Activated CD4-positive, CD25-positive, alpha-beta regulatory T cell treated with anti-CD3 and anti-CD28 coated beads, Interleukin-2, amount 50 U/mL, for 16 hours (primary cell): ENCODE data around the gene DCTN5.
"Not testable (repeated sequence)": the region's sequence is repeated elsewhere in the genome, so short reads cannot be mapped to it uniquely, and the experiment has no call there.

Experiments used
- DNase-seq: peaks from one replicate; pipeline ENCODE4 v3.0.0-alpha.2; 2020; ENCODE audit warnings: low read depth, low spot score

The DCTN5 gene

DNA sequence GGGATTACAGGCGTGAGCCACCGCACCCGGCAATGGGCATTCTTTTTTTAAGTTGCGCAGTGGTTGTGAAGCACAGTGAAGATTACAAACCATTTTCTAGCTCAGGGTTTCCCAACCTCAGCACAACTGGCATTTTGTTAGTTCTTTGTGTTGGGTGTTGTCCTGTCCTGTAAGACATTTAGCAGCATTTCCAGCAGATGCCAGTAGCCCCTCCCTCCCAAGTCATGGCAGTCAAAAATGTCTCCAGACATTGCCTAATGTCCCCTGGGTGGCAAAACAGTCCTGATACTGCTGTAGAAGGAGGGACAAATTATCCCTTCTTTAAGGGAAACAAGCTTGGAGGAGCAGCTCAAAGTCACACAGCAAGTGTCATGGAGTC is 53.0 kb downstream of the DCTN5 start:
- no peak for DNase-seq

DNA sequence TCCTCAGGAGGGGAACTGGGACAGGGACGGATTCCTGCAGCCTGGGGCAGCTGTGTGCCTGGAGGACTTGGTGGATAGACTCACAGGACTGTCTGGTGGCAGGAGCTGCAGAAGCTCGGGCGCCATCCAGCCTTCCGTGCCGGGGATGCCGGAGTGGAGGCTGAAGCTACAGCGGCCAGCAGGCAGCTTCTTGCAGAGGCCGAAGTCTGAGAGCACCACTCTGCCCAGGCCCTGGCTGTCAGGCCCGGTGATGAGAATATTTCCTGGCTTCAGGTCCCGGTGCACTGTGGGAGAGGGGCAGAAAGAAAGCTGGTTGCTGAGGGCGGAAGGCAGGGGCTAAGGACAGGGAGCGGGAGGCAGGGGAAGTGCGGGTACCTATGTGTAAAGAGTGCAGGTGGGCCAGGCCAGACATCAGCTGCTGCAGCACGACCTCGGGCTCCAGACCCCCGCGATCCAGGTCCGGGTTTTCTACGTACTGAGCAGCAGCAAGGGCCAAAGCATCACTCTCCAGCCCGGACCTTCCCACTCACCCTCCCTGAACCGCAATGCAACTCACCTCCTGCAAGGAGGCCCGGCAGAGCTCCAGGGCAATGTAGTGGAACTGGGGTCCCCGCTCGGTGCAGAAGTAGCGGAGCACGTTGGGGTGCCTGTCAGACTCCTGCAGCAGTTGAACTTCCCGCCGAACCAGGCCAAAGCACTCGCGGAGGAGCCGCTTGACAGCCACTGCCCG is 53.5 kb downstream of the DCTN5 start:
- no peak for DNase-seq

DNA sequence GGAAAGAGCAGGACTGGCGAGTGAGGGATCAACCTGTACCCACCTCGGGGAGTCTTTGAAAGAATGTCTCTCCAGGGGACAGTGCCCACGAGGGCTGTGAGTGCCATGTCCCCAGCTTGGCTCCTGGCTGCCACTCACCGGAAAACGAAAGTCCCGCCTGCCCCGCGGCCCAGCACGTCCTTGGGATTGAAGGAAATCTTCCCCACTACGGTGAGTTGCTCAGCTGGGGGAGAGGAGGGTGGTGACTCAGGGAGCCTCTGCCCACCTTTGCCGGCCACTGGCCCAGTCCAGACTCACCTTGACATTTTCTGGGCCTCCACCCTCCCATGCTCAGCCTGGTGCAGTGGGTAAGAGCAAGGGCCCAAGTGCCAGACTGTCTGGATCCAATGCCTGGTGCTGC is 54.5 kb downstream of the DCTN5 start:
- DNase-seq, result no peak

DNA sequence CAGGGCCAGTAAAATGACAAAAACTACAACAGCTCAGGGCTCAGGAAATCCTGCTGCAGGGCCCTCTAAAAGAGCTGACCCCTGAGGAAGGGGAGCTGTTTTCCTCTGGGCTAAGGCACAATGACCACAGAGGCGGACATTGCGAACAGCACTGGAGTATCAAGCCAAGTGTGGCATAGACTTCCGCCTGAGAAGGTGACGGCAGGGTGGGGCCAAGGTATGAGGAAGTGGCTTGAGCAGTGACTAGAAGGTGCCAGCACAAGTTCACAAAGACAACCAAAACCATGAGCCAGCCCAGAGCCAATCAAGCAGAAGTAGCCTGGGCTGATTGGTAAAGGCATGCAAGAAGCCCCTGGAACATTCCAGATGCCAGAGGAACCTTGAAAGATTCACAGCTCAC is 57.8 kb downstream of the DCTN5 start:
- no peak for DNase-seq

DNA sequence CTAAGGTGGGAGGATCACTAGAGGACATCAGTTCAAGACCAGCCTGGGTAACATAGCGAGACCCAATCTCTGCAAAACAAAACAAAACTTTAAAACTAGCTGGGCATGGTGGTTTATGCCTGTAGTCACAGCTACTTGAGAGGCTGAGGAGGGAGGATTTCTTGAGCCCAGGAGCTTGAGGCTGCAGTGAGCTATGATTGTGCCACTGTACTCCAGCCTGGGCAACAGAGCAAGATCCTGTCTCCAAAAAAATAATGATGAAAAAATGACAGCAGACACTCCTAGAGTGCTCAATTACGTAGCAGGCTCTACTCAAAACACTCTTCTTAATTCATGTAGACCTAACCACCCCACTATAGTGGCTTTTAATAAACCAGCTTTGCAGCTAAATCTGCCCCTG is 58.8 kb downstream of the DCTN5 start:
- no peak for DNase-seq

DNA sequence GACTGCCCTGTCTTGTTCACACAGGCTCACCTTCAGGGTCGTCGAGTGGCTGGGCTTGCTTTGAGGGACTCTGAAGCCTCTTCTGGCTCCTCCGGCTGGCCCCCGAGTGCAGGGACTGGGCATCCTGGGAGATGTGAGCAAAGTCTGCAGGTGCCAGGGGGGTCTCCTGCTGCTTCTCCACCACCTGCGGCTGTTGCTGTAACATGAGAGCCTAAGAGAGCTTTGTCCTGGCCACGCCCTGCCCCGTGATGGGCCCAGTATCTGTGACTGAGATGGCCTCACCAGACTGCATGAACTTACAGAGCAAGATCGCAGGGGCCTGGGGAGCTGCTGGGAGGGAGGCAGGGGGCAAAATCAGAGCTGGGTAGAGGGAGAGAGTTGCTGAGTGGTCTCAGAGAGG is 59.2 kb downstream of the DCTN5 start:
- DNase-seq, result no peak

DNA sequence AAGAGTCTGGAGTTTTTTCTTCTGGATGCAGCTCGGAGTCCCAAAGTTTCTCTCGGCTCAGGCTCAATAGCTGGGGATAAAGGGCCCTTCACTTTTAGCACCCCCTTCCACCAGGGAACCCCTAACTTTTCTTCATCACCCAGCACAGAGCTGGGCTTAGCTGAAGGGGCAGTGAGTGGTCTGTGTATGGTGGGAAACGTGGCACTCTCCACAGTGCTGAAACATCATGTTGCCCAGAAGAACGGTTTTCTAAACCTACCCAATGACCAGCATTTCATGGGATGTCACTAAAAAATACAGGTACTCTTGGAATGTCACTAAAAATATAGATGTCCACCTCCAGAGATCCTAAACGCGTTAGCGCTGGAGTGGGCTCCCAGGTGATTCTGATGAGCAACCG is 59.8 kb downstream of the DCTN5 start:
- DNase-seq, result no peak

DNA sequence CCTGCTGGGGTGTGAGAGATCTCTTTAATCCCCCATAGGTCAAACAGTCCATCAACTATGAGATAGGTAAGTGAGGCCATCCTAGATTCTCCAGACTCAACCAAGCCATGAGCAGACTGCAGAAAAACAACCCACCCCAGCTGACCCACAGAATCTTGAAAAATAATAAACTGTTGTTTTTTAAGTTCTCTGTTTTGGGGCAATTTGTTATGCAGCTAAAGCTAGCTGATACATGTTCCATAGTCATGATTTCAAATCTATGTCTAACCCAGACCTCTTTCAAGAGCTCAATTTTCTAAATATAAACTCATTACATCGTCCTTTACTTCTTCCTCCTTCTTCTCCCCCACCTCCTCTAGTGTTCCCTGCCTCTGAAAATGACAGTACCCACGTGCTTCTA is 61.7 kb downstream of the DCTN5 start:
- no peak for DNase-seq

DNA sequence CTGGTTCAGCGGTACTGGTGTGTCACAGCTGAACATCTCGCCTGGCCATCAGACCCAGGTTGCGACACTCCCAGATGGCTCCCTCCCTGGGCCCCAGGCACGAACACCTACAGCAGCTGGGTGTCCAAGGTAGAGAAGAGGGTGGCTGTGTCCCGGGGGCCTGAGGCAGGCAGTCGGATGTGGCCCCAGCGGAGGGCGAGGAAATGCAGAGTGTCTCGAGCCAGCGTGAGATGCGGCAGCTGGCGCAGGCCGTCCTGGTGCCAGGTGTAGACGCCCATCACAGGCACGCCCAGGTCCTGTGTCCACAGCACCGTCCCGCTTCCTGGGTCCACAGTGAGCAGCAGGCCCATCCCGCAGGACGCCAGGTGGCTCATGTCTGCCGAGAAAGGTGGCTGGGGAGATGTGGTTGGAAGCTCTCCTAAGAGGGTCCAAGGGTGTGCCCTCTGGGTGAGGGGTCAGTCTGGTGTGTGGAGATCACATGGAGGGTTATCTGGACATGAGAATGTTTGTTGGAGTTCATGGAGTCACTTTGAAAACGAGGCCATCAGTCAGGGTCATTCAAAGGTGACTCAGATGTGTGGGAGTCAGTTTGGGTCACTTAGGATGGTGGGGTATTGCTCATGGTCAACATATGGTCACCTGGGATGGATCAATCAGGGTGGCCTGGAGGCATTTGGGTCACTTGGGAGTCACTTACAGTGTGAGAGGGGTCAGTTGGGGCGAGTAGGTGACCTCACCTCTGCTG is 63.7 kb downstream of the DCTN5 start:
- no peak for DNase-seq

DNA sequence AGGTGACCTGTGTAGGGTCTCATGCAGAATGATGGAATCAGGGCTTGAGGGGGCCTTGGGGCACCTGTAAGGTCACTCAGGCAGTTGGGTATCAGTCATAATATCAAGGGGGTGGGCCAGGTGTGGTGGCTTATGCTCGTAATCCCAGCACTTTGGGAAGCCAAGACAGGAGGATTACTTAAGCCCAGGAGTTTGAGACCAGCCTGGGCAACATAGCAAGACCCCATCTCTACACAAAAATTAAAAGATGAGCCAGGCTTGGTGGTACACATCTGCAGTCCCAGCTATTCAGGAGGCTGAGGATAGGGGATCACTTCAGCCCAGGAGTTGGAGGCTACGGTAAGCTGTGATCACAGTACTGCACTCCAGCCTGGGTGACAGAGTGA is 64.2 kb downstream of the DCTN5 start:
- no peak for DNase-seq

DNA sequence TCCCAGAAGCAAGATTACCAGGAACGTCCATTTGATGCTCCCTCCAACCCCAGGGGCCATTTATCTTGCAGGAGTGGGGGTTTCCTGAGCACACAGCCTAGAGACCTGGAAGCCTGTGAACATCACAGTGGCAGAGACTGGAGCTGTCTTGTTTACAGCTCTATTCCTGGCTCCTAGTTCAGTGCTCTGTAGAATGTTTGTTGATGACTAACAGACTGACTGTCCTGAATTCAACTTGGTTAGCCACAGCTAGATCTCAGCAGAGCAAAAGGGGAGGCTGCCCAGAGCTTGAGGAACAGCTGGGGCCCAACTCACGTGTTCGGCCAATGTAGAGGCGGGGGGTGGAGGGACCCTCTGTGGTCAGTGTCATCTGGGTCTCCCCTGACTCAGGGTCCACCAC is 65.2 kb downstream of the DCTN5 start:
- no peak for DNase-seq

DNA sequence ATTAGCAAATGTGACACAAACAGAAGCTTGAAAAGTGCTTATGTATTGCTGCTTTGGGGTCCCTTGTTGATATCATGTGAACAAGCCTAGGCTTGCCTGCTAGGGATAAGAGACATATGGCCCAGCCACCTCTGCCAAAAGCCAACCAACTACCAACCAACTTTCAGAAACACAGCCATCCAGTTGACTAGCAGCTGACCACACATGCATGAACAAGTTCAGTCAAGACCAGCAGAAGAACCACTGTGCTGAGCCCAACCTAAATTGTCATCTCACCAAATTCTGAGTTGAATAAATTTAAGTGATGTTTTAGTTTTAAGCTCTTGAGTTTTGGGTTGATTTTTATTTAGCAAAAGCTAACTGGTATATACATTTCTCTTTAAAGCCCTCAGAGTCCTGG is 68.3 kb downstream of the DCTN5 start:
- DNase-seq, result no peak

DNA sequence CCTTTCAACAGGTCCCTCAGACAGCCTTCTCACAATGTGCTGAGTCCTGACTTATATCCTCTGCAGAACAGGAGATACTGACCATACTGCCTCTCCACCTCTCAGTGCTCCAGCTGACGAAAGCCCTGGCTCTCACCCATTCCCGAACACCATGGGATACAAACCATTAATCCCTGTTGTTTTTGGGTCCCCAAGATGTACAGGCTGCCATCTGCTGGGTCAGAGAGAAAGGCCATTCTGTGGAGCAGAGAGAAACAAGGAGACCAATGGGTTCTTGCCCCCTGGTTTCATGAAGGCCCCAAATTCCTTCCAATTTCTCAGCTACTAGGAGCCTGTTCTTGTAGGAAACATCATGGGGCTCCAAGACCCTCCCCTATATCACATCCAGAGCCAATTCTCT is 68.7 kb downstream of the DCTN5 start:
- DNase-seq, result no peak

DNA sequence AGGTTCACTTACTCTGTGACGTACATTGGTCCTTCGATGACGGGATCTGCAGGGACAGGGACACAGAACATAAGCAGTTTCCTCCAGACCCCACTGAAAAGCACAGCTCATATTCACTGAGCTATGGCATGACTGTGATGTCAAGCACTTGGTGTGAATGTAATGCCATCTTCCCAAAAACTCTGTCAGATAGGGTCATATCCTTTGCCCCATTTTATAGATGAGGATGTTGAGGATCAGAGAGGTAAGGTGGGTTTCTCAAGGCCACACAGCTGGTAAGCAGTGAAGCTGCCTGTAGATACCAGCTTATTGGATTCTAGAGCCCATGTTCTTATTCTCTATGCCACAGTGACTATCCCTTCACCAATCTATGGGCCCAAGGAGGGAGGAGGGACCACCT is 69.2 kb downstream of the DCTN5 start:
- DNase-seq, result no peak

DNA sequence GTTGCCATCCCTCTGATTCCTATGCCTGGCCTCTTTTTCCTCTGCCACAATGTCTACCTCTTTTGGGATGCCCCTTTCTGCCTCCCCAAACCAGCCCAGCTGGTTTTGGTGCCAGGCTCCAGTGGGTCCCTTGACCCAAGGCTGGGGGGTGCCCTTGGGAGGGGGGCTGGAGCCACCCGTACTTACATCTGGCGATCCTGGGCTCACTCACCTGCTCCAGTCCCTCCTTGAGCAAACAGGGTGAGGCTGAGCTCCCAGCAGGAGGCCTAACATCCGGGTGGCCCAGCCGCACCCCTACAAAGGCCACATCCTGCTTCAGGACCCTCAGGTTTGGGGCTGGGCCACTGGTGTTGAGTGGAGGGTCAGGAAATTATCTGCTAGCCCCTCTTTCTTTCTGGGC is 70.5 kb downstream of the DCTN5 start:
- no peak for DNase-seq

DNA sequence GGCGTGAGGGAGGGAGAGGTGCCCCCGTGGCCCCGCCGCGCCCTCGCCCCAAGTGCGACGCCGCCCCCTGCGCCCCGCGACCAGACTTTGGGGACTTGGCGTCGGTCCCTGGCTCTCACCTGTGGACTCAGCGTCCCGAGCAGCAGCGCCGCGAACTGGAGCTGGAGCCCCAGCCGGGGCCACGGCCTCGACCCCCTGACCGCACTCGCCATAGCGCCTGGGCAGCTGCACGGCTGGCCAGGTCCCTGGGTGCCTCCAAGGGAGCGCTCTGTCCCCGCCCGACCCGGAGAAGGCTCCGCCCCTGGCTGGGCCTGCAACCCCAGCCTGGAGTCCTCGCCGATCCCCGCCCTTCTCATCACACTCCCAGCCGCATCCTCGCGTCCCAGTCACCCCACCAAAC is 71.7 kb downstream of the DCTN5 start, which contains the start of gene ERN2:
TSS of gene ERN2 (minus strand) at position 247 of the 400 bp plus-strand sequence. CDS start at position 212, 35 bp downstream.
- no peak for DNase-seq

DNA sequence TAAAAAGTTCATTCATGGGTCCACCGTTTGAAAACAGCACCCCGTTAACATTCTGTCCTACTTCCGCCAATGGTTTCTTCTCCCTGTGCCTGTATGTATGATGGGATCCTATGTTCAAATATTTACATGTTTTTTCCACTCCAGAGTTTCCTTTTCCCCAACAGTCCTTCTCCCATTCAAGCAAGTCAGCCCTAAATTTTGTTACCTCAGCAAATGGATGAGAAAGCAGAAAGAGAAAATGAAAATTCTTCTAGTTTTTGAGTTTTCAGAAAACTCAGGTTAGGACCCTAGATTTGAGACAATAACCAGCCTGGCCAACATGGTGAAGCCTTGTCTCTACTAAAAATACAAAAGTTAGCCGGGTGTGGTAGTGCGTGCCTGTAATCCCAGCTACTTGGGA is 75.2 kb downstream of the DCTN5 start:
- DNase-seq, result no peak

DNA sequence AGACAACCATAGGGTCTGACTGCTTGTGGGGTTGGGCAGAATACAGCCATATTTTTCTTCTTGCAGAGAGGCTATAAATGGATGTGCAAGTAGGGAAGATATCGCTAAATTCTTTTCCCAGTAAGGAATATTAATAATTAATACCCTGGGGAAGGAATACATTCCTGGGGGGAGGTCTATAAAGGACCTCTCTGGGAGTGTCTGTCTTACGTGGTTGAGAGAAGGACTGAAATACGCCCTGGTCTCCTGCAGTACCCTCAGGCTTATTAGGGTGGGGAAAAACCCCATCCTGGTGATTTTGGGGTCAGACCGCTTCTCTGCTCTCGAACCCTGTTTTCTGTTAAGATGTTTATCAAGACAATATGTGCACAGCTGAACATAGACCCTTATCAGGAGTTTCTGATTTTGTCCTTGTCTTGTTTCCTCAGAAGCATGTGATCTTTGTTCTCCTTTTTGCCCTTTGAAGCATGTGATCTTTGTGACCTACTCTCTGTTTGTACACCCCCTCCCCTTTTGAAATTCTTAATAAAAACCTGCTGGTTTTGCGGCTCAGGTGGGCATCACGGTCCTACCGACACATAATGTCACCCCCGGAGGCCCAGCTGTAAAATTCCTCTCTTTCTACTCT is 81.5 kb downstream of the DCTN5 start:
- DNase-seq, result not testable (repeated sequence)

DNA sequence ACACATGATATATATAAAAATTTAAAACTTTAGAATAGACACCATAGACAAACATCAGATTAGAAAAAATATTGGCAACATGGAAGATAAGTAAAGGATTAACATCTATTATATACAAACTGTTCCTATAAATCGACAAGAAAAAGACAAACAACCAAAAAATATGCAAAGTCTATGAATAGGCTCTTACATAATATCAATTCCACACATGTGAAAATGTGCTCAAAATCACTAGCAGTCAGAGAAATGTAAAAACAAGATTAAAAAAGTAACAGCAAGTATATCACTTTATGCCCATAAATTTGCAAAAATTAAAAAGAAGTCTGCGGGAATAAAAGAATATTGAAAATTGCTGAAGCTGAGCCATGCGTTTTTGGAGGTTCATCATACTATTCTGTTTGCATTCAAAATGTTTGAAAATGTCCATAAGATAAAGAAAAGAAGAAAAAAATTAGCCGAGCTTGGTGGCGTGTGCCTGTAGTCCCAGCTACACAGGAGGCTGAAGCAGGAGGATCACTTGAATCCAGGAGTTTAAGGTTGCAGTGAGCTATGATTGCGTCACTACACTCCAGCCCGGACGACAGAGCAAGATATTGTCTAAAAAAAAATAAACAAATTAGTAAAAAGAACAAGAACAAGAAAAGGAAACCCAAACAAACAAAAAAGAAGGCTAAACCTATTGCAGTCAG is 83.0 kb downstream of the DCTN5 start:
- no peak for DNase-seq

DNA sequence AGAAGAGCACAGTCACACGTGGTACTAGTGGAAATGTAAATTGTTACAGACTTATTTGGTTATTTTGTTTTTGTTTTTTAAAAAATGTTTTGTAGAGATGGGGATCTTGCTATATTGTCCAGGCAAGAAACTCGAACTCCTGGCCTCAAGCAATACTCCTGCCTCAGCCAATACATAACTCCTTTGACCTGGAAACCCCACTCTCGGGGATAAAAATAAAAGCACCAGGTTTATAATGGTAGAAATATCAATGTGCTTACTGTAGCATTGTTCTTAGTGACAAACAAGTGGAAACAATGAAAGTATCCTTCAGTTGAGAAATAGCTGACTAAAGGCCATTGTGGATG is 83.5 kb downstream of the DCTN5 start:
- DNase-seq, result no peak

DNA sequence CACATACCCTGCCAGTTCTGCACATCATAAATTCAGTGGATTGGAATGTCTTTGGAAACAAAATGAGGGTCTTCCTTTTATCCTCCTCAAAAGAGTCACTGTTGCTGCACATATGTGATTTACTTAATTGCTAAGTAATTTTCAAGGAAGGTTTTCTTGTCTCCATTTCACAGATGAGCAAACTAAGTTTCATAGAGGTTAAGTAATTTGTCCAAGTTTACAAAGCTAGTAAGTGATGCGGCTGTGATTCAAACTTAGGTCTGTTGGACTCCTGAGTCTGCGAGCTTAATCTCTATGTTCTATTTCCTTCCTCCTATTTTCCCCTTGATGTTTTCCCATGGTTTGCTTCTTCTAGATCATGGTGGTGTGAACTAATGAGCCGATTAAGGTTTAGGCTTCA is 85.4 kb downstream of the DCTN5 start:
- DNase-seq, result no peak
